DND-41 (cell line): ENCODE measurements around the gene TP53AIP1.

Source experiments
- ATAC-seq: fragments of 200-7000 bp; cut with Tn5 transposase; 3 replicates; pipeline ENCODE4 v1.9.1; 2021; ENCODE audit warnings: low read depth; ENCODE audit not compliant: insufficient read depth
- DNase-seq: peaks from one replicate; pipeline ENCODE4 v3.0.0-alpha.2; 2020
- H2AFZ ChIP-seq: 2 replicates; pipeline ENCODE4 v1.6.0; 2012; ENCODE audit warnings: low read depth, low read length
- H3K27ac ChIP-seq: 2 replicates; pipeline ENCODE4 v1.5.1; 2012; ENCODE audit warnings: low read length, inconsistent platforms
- H3K27me3 ChIP-seq: fragments of 200-600 bp; sonication (generic); 2 replicates; pipeline ENCODE4 v1.6.0; 2012; ENCODE audit warnings: low read length, mild to moderate bottlenecking, inconsistent platforms; ENCODE audit not compliant: insufficient read depth, poor library complexity
- H3K36me3 ChIP-seq: 2 replicates; pipeline ENCODE4 v1.5.1; 2012; ENCODE audit warnings: low read length, inconsistent platforms; ENCODE audit not compliant: insufficient read depth
- H3K4me1 ChIP-seq: 2 replicates; pipeline ENCODE4 v1.5.1; 2012; ENCODE audit warnings: mild to moderate bottlenecking, low read length; ENCODE audit not compliant: insufficient read depth
- H3K4me2 ChIP-seq: 2 replicates; pipeline ENCODE4 v1.6.0; 2012; ENCODE audit warnings: mild to moderate bottlenecking, moderate library complexity, low read length, inconsistent platforms; ENCODE audit not compliant: insufficient read depth
- H3K4me3 ChIP-seq, 2 experiments: fragments of 200-600 bp in 1 of 2; shearing (Covaris generic) in 1 of 2; 2 replicates each; pipeline ENCODE4 v1.5.1; 2012 to 2016; ENCODE audit warnings: inconsistent platforms in 2 of 2, low read length in 2 of 2, mild to moderate bottlenecking in 2 of 2, low read depth in 1 of 2, moderate library complexity in 1 of 2
- H3K79me2 ChIP-seq: 2 replicates; pipeline ENCODE4 v1.6.0; 2012; ENCODE audit warnings: low read length, inconsistent platforms; ENCODE audit not compliant: insufficient read depth
- H3K9ac ChIP-seq: 2 replicates; pipeline ENCODE4 v1.6.0; 2012; ENCODE audit warnings: low read depth, mild to moderate bottlenecking, inconsistent platforms, low read length, moderate library complexity
- H3K9me3 ChIP-seq: 2 replicates; pipeline ENCODE4 v1.5.1; 2012; ENCODE audit warnings: low read length, moderate library complexity, mild to moderate bottlenecking, inconsistent platforms; ENCODE audit not compliant: insufficient read depth, severe bottlenecking
- H4K20me1 ChIP-seq: 2 replicates; pipeline ENCODE4 v1.6.0; 2012; ENCODE audit warnings: low read length; ENCODE audit not compliant: insufficient read depth
- CTCF ChIP-seq: IDR thresholded peaks from 2 replicates; pipeline ENCODE4 v1.5.1; 2012; ENCODE audit warnings: borderline replicate concordance, low read length, moderate library complexity, mild to moderate bottlenecking; ENCODE audit not compliant: poor library complexity, severe bottlenecking; ENCODE audit errors: extremely low read depth
- EZH2 ChIP-seq: IDR thresholded peaks from 3 replicates; pipeline ENCODE4 v1.6.1; 2012; ENCODE audit warnings: borderline replicate concordance, low read depth, mild to moderate bottlenecking, moderate library complexity, low read length, inconsistent platforms; ENCODE audit not compliant: severe bottlenecking

The TP53AIP1 gene

GRCh38 chr11:128892866-128893565 is 49.7 kb downstream of the TP53AIP1 start:
- TF ChIP-seq CTCF = no peak
- no peak for TF ChIP-seq EZH2
- no peaks in the 10 kb centered on the region for H3K27me3 ChIP-seq
- no peak overlapping the region for H3K4me2 ChIP-seq
- no peak overlapping the region for H3K9ac ChIP-seq
- H4K20me1 ChIP-seq = no peaks in the 10 kb centered on the region
- ATAC-seq (no peak), DNase-seq (no peak)
- H3K36me3 ChIP-seq = no peaks in the 10 kb centered on the region
- no peaks in the 10 kb centered on the region for H3K9me3 ChIP-seq
- H3K4me1 ChIP-seq = no peaks in the 10 kb centered on the region
- no peak overlapping the region for H2AFZ ChIP-seq
- no peak overlapping the region for H3K27ac ChIP-seq
- H3K79me2 ChIP-seq = no peaks in the 10 kb centered on the region
- no peak overlapping the region for H3K4me3 ChIP-seq

- Histone ChIP-seq H3K4me3 (no peak overlapping the region), H3K9me3 (no peaks in the 10 kb centered on the region), H3K36me3 (no peaks in the 10 kb centered on the region), H2AFZ (no peak overlapping the region), H3K9ac (no peak overlapping the region), H3K27ac (no peak overlapping the region), H3K79me2 (no peaks in the 10 kb centered on the region), H3K4me2 (no peak overlapping the region), H4K20me1 (no peaks in the 10 kb centered on the region), H3K4me1 (no peaks in the 10 kb centered on the region), H3K27me3 (no peaks in the 10 kb centered on the region)
- TF ChIP-seq EZH2 = no peak
- no peak for TF ChIP-seq CTCF
- ATAC-seq (no peak), DNase-seq (no peak)
Observed at GRCh38 chr11:128891913-128892398, 50.7 kb downstream of the TP53AIP1 start.

- Histone ChIP-seq H3K9ac (no peak within 1 kb of the TSS), H3K36me3 (no peaks in the 10 kb centered on the region), H3K4me2 (no peak within 1 kb of the TSS), H3K79me2 (no peaks in the 10 kb centered on the region), H3K27me3 (no peaks in the 10 kb centered on the region), H3K9me3 (no peaks in the 10 kb centered on the region), H3K4me3 (no peak within 1 kb of the TSS), H4K20me1 (no peaks in the 10 kb centered on the region), H2AFZ (no peak within 1 kb of the TSS), H3K27ac (no peak within 1 kb of the TSS), H3K4me1 (no peaks in the 10 kb centered on the region)
- DNase-seq (no peak), ATAC-seq (no peak)
- TF ChIP-seq CTCF (no peak), EZH2 (no peak)
Observed at GRCh38 chr11:128890543-128891368, 51.9 kb downstream of the TP53AIP1 start, which contains the start of gene KCNJ5. TSS of gene KCNJ5 (plus strand) at chr11:128891356. CDS start at chr11:128911274, 19,918 bp downstream.
